ENCODE data around the gene DIPK1C.

DNA sequence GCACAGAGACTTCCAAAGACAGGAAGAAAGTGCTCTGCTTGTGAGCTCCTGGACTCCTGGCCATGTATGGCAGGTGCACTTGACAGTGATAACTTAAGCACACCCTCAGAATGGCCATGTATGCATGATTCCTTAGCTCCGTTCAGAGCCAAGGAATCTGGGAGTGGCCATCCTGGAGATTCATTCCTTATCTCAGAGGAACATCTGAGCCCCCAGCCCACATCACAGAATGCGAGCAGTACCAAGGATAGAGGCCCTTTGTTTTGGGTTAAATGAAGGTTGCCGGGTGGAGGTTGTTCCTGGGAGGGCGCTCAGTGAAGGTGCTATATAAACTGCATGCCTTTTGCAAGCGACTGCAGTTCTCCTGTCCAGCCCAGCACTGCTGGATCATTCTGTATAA is 26.9 kb downstream of the DIPK1C start:
- TF ChIP-seq, protein P1, sequence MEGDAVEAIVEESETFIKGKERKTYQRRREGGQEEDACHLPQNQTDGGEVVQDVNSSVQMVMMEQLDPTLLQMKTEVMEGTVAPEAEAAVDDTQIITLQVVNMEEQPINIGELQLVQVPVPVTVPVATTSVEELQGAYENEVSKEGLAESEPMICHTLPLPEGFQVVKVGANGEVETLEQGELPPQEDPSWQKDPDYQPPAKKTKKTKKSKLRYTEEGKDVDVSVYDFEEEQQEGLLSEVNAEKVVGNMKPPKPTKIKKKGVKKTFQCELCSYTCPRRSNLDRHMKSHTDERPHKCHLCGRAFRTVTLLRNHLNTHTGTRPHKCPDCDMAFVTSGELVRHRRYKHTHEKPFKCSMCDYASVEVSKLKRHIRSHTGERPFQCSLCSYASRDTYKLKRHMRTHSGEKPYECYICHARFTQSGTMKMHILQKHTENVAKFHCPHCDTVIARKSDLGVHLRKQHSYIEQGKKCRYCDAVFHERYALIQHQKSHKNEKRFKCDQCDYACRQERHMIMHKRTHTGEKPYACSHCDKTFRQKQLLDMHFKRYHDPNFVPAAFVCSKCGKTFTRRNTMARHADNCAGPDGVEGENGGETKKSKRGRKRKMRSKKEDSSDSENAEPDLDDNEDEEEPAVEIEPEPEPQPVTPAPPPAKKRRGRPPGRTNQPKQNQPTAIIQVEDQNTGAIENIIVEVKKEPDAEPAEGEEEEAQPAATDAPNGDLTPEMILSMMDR (IDR thresholded peaks at IDR 0.05; ENCODE audit: low read depth, low read length, poor library complexity, severe bottlenecking), result no peak
- TF ChIP-seq EZH2phosphoT487 (IDR thresholded peaks at IDR 0.05; ENCODE audit: borderline replicate concordance, low read length), result no peak

Data from DOHH2 (cell line).